Prostate gland (tissue), 2 donors: ENCODE data around the gene ALKBH2. TPM values are rescaled to one million over a fixed set of nuclear protein-coding genes. Genes with fewer than 3 reads are reported as not detected.

Experiments
- DNase-seq: peaks from one replicate; pipeline ENCODE4 v3.0.0-alpha.2; 2019; ENCODE audit warnings: low spot score
- H3K27ac ChIP-seq, 2 donors: fragments of 200-600 bp; sonication (generic); 2 replicates each; pipeline ENCODE4 v1.5.1; 2017 to 2019
- H3K27me3 ChIP-seq: fragments of 200-600 bp; sonication (generic); replicated peaks from 2 replicates; pipeline ENCODE4 v1.5.1; 2019; ENCODE audit not compliant: insufficient read depth
- H3K36me3 ChIP-seq, 2 donors: fragments of 200-600 bp; sonication (generic); 1 replicate in 1 of 2; 2 replicates in 1 of 2; pipeline versions ENCODE4 v1.5.1 to v1.8.1; 2017 to 2019
- H3K4me1 ChIP-seq: fragments of 200-600 bp; sonication (generic); replicated peaks from 2 replicates; pipeline ENCODE4 v1.5.1; 2019
- H3K4me3 ChIP-seq, 2 donors: fragments of 200-600 bp; sonication (generic); 2 replicates each; pipeline ENCODE4 v1.5.1; 2017 to 2019
- H3K9me3 ChIP-seq: fragments of 200-600 bp; sonication (generic); 2 replicates; pipeline ENCODE4 v1.5.1; 2017
- POLR2A ChIP-seq: fragments of 450-650 bp; IDR thresholded peaks from one replicate; pipeline ENCODE4 v1.6.1; 2016; ENCODE audit warnings: antibody characterized with exemption, mild to moderate bottlenecking
- POLR2AphosphoS5 ChIP-seq: sonication (generic); formaldehyde crosslinking; IDR thresholded peaks from one replicate; pipeline ENCODE4 v1.6.1; 2017; ENCODE audit warnings: antibody characterized with exemption
- WGBS: methylation state at CpG from one replicate; pipeline ENCODE4 v1.1.5; 2018; 5-methylcytosine and 5-hydroxymethylcytosine counted together
- intact Hi-C: fragments of 100-400 bp; cut with DNase I; formaldehyde crosslinking; loops from one replicate; pipeline ENCODE4 v1.14.2; 2022
- total RNA-seq, 2 donors: library from RNA; depleted of rRNA; stranded (reverse); fragments of >200 nt; gene quantifications; one replicate each; pipeline ENCODE4 v1.1.0, GENCODE V29; 2016
- TF ChIP-seq, protein P1 (sequence below), 4 experiments: fragments of 200-600 bp in 2 of 4; fragments of 450-650 bp in 2 of 4; sonication (generic) in 2 of 4; IDR thresholded peaks; 1 replicate in 3 of 4; 2 replicates in 1 of 4; pipeline ENCODE4 v1.5.1; 2016 to 2019; ENCODE audit warnings: antibody characterized with exemption in 4 of 4, mild to moderate bottlenecking in 2 of 4, moderate library complexity in 2 of 4

ALKBH2 gene
- 10 to 100 TPM; 16.6 to 26.2 TPM for total RNA-seq

GRCh38 chr12:109093022-109093918 lies at the start of gene ALKBH2:
Gene ALKBH2, minus strand, starts transcription at chr12:109093472. Its CDS starts 686 bp downstream, at chr12:109092786.
- intact Hi-C loops: loop anchor here (5.0 to 10.0 kb wide), 3 partner anchors 288 to 531 kb away; partner anchors contain the start of genes ISCU and SART3
- Histone ChIP-seq H3K27me3 (no peaks in the 10 kb centered on the region), H3K4me1 (no peaks in the 10 kb centered on the region), H3K27ac (peak within 1 kb of the TSS in 1 of 2 donors; percentile 55), H3K4me3 (peak within 1 kb of the TSS; percentile 43 to 46), H3K36me3 (no peaks in the 10 kb centered on the region), H3K9me3 (no peaks in the 10 kb centered on the region)
- DNase-seq: peak; percentile 89
- 5% methylated on average over 45 of the region's 45 CpGs for WGBS
- TF ChIP-seq POLR2A: no peak
- TF ChIP-seq POLR2AphosphoS5: peak; percentile 95
- TF ChIP-seq, protein P1, sequence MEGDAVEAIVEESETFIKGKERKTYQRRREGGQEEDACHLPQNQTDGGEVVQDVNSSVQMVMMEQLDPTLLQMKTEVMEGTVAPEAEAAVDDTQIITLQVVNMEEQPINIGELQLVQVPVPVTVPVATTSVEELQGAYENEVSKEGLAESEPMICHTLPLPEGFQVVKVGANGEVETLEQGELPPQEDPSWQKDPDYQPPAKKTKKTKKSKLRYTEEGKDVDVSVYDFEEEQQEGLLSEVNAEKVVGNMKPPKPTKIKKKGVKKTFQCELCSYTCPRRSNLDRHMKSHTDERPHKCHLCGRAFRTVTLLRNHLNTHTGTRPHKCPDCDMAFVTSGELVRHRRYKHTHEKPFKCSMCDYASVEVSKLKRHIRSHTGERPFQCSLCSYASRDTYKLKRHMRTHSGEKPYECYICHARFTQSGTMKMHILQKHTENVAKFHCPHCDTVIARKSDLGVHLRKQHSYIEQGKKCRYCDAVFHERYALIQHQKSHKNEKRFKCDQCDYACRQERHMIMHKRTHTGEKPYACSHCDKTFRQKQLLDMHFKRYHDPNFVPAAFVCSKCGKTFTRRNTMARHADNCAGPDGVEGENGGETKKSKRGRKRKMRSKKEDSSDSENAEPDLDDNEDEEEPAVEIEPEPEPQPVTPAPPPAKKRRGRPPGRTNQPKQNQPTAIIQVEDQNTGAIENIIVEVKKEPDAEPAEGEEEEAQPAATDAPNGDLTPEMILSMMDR (IDR thresholded peaks at IDR 0.05): peak; percentile 94 to 99 (median 98)

DNA sequence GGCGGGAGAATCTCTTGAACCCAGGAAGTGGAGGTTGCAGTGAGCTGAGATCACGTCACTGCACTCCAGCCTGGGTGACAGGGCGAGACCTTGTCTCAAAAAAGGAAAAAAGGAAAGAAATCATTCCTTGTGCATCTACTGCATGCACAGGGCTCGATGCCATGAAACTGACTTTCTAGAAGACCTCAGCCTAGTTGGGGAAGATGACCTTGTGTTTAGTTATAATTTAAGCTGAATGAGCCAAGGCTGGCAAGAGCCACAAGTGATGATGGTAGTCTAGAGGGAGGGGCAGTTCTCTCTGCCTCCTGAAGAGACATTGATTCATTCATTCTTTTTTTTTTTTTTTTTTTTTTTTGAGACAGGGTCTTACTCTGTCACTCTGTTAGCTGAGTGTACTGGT lies 47.3 kb upstream of the ALKBH2 start:
- H3K9me3 ChIP-seq: no peaks in the 10 kb centered on the region
- intact Hi-C loops: no loop called here
- no peak overlapping the region for H3K4me3 ChIP-seq
- no peaks in the 10 kb centered on the region for H3K4me1 ChIP-seq
- no peak for DNase-seq
- no peak for TF ChIP-seq POLR2AphosphoS5
- H3K27ac ChIP-seq: no peak overlapping the region
- no peaks in the 10 kb centered on the region for H3K27me3 ChIP-seq
- H3K36me3 ChIP-seq: no peaks in the 10 kb centered on the region
- 91% methylated on average over 4 of the region's 4 CpGs for WGBS

- no peaks in the 10 kb centered on the region for H3K36me3 ChIP-seq
- H3K4me3 ChIP-seq: no peak overlapping the region
- H3K27ac ChIP-seq: no peak overlapping the region
- H3K9me3 ChIP-seq: no peaks in the 10 kb centered on the region
- no peak for TF ChIP-seq POLR2A
- TF ChIP-seq POLR2AphosphoS5: no peak
- TF ChIP-seq, protein P1 (IDR thresholded peaks at IDR 0.05): no peak
- DNase-seq: no peak
- WGBS: 76% methylated on average over 7 of the region's 7 CpGs
- H3K27me3 ChIP-seq: no peaks in the 10 kb centered on the region
- intact Hi-C loops: no loop called here
- H3K4me1 ChIP-seq: no peaks in the 10 kb centered on the region
Observed at GRCh38 chr12:109139791-109140190, 46.5 kb upstream of the ALKBH2 start.

- Histone ChIP-seq H3K36me3 (no peaks in the 10 kb centered on the region), H3K4me1 (no peaks in the 10 kb centered on the region), H3K27me3 (no peaks in the 10 kb centered on the region), H3K27ac (no peak overlapping the region), H3K9me3 (no peaks in the 10 kb centered on the region), H3K4me3 (no peak overlapping the region)
- TF ChIP-seq POLR2AphosphoS5 (no peak), POLR2A (no peak)
- TF ChIP-seq, protein P1 (IDR thresholded peaks at IDR 0.05): no peak
- no peak for DNase-seq
- WGBS: 94% methylated on average over 9 of the region's 9 CpGs
- intact Hi-C loops: no loop called here
Observed at GRCh38 chr12:109139360-109139759, 46.1 kb upstream of the ALKBH2 start.

GRCh38 chr12:109137055-109137454 lies 43.8 kb upstream of the ALKBH2 start:
- peak; percentile 9 for TF ChIP-seq POLR2AphosphoS5
- TF ChIP-seq, protein P1 (IDR thresholded peaks at IDR 0.05): no peak
- Histone ChIP-seq H3K4me3 (no peak overlapping the region), H3K27me3 (no peaks in the 10 kb centered on the region), H3K27ac (no peak overlapping the region), H3K4me1 (no peaks in the 10 kb centered on the region), H3K9me3 (no peaks in the 10 kb centered on the region), H3K36me3 (no peaks in the 10 kb centered on the region)
- intact Hi-C loops: no loop called here
- DNase-seq: no peak
- WGBS: 77% methylated on average over 2 of the region's 2 CpGs
